OCI-LY3 (cell line): ENCODE results near the gene RSPH3.
A peak's percentile ranks its signal among the peaks of the same experiment; 100 is the strongest.

Source experiments
- H2AFZ ChIP-seq: fragments of 200-600, 300-600 bp; shearing (Covaris generic); 2 replicates; pipeline ENCODE4 v1.6.0; 2014; ENCODE audit warnings: antibody characterized with exemption, low read depth, low read length
- H3K27ac ChIP-seq: fragments of 200-600, 300-600 bp; sonication (generic); 2 replicates; pipeline ENCODE4 v1.5.1; 2014; ENCODE audit warnings: mild to moderate bottlenecking, low read length, moderate library complexity, mixed read lengths
- H3K27me3 ChIP-seq: fragments of 200-600, 300-600 bp; sonication (generic); 2 replicates; pipeline ENCODE4 v1.6.1; 2014; ENCODE audit warnings: low read depth, low read length, mixed read lengths
- H3K36me3 ChIP-seq: fragments of 200-600, 300-600 bp; sonication (generic); replicated peaks from 2 replicates; pipeline ENCODE3; 2014; ENCODE audit warnings: low read depth, low read length, mixed read lengths
- H3K4me1 ChIP-seq: fragments of 300-600, 200-600 bp; sonication (generic); 2 replicates; pipeline ENCODE4 v1.6.1; 2014; ENCODE audit warnings: low read length, mixed read lengths
- H3K4me2 ChIP-seq: fragments of 200-600, 300-600 bp; sonication (generic); 2 replicates; pipeline ENCODE4 v1.6.1; 2014; ENCODE audit warnings: low read length, mixed read lengths
- H3K4me3 ChIP-seq: fragments of 300-600, 200-600 bp; sonication (generic); 2 replicates; pipeline ENCODE4 v1.5.1; 2014; ENCODE audit warnings: antibody characterized with exemption, mild to moderate bottlenecking, low read length, moderate library complexity
- H3K79me2 ChIP-seq: fragments of 300-600, 200-600 bp; shearing (Covaris generic); 2 replicates; pipeline ENCODE4 v1.6.1; 2014; ENCODE audit warnings: mild to moderate bottlenecking, low read length, mixed read lengths
- H3K9ac ChIP-seq: fragments of 300-600, 200-600 bp; shearing (Covaris generic); 2 replicates; pipeline ENCODE4 v1.6.0; 2014; ENCODE audit warnings: mild to moderate bottlenecking, low read length, moderate library complexity
- H3K9me3 ChIP-seq: fragments of 200-600, 300-600 bp; shearing (Covaris generic); 2 replicates; pipeline ENCODE4 v1.6.1; 2014; ENCODE audit warnings: low read length, mixed read lengths; ENCODE audit not compliant: insufficient read depth
- H4K20me1 ChIP-seq: fragments of 200-600, 300-600 bp; sonication (generic); 2 replicates; pipeline ENCODE4 v1.6.1; 2016; ENCODE audit warnings: low read length, mixed read lengths; ENCODE audit not compliant: insufficient read depth
- EZH2phosphoT487 ChIP-seq: fragments of 200-600 bp; shearing (Covaris generic); IDR thresholded peaks from 2 replicates; pipeline ENCODE4 v1.6.1; 2018; ENCODE audit warnings: antibody characterized with exemption, mixed run types, low read depth
- TF ChIP-seq, protein P1 (sequence below): fragments of 200-600, 300-600 bp; sonication (generic); IDR thresholded peaks from 2 replicates; pipeline ENCODE4 v1.5.1; 2014; ENCODE audit warnings: antibody characterized with exemption, low read length, low read depth

The RSPH3 gene

DNA sequence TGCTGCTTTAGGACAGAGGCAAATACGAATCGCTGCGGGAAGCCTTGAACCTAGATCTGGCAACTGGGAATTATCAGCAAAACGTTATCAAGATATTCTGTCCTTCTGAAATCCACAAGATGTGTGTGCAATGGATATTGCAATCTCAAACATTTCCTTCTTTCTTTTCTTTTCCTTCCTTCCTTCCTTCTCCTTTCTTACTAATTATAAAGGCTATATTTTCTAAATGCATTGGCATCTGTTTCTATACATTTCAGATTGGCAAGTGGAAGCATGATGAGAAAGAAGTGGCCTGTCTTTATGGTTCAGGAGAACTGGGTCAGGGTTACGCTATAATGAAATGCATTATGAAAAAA is 42.8 kb upstream of the RSPH3 start:
- Histone ChIP-seq H3K4me1 (peaks cover 66% of the 10 kb centered on the region), H3K27ac (peak overlapping the region; percentile 100), H3K27me3 (no peaks in the 10 kb centered on the region), H3K36me3 (peaks cover 48% of the 10 kb centered on the region), H3K79me2 (peaks cover 47% of the 10 kb centered on the region), H4K20me1 (no peaks in the 10 kb centered on the region), H3K4me3 (peak overlapping the region; percentile 90), H3K9ac (peak overlapping the region; percentile 91), H3K4me2 (peak overlapping the region; percentile 94), H3K9me3 (no peaks in the 10 kb centered on the region), H2AFZ (no peak overlapping the region)
- TF ChIP-seq EZH2phosphoT487, result no peak
- TF ChIP-seq, protein P1, sequence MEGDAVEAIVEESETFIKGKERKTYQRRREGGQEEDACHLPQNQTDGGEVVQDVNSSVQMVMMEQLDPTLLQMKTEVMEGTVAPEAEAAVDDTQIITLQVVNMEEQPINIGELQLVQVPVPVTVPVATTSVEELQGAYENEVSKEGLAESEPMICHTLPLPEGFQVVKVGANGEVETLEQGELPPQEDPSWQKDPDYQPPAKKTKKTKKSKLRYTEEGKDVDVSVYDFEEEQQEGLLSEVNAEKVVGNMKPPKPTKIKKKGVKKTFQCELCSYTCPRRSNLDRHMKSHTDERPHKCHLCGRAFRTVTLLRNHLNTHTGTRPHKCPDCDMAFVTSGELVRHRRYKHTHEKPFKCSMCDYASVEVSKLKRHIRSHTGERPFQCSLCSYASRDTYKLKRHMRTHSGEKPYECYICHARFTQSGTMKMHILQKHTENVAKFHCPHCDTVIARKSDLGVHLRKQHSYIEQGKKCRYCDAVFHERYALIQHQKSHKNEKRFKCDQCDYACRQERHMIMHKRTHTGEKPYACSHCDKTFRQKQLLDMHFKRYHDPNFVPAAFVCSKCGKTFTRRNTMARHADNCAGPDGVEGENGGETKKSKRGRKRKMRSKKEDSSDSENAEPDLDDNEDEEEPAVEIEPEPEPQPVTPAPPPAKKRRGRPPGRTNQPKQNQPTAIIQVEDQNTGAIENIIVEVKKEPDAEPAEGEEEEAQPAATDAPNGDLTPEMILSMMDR, result no peak

DNA sequence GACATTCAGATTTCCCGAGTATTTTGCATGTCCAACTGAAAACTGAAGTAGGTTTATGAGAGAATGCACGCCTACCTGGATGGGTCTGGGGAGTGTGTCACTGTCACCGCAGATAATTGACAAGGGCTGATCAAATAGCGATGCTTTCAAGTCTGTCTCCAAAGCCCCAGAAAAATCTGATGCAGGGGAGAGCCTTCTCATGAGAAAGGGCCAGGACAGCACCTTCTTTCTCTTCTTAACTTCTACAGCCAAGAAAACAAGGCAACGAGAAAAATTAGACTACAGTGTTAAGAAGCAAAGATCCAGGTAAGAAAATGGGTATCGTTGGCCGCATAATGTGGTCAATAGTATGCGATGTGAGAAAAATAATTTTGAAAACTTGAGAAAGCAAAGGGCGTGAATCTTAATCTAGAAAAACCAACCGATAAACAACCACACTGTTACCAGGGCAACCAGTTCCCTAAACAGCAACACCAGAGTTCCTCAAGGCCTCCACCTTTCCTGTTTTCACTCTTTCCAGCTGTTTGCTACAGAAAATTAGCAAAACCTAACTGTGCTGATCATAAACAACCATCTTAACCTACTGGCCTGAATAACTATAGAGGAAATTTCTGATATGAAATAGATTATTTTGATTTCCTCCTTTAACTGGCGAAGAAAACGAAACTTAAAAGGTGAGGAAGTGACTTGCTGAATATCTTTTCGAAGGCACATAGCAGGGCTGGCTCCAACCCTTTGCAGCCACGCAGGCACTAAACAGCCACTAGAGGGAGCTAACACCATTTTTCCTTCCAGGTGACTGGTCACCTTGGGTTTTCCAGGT is 42.2 kb upstream of the RSPH3 start:
- H3K27me3 ChIP-seq, result no peaks in the 10 kb centered on the region
- no peaks in the 10 kb centered on the region for H4K20me1 ChIP-seq
- peak overlapping the region; percentile 94 for H3K4me2 ChIP-seq
- peaks cover 54% of the 10 kb centered on the region for H3K36me3 ChIP-seq
- H3K4me1 ChIP-seq, result peaks cover 68% of the 10 kb centered on the region
- peak overlapping the region; percentile 100 for H3K27ac ChIP-seq
- peaks cover 53% of the 10 kb centered on the region for H3K79me2 ChIP-seq
- peak overlapping the region; percentile 90 for H3K4me3 ChIP-seq
- no peak for TF ChIP-seq EZH2phosphoT487
- TF ChIP-seq, protein P1, result peak; percentile 89
- H2AFZ ChIP-seq, result no peak overlapping the region
- H3K9me3 ChIP-seq, result no peaks in the 10 kb centered on the region
- peak overlapping the region; percentile 91 for H3K9ac ChIP-seq

DNA sequence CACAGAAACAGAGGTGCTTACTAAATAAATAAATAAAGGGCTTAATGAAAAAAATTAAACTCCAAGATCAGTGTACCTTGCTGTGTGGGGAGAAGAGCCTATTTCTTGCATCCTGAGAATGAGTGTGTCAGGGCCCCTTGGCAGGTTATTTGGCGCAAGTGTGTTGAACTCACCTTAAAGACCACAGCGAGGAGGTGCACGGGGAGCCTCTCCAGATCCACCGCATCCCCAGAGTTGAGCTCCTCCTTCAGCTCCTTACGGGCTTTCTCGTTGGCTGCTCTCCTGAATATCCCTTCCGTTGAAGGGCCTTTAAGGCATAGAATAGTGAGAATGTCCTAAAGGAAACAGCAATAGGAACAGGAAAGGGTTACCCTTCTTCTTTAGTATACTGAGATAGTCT is 41.2 kb upstream of the RSPH3 start:
- peaks cover 62% of the 10 kb centered on the region for H3K36me3 ChIP-seq
- peak overlapping the region; percentile 100 for H3K27ac ChIP-seq
- no peaks in the 10 kb centered on the region for H3K9me3 ChIP-seq
- TF ChIP-seq, protein P1, result no peak
- no peak for TF ChIP-seq EZH2phosphoT487
- H3K9ac ChIP-seq, result peak overlapping the region; percentile 91
- H3K79me2 ChIP-seq, result peaks cover 63% of the 10 kb centered on the region
- peak overlapping the region; percentile 90 for H3K4me3 ChIP-seq
- H3K27me3 ChIP-seq, result no peaks in the 10 kb centered on the region
- H3K4me1 ChIP-seq, result peaks cover 78% of the 10 kb centered on the region
- no peak overlapping the region for H2AFZ ChIP-seq
- peak overlapping the region; percentile 94 for H3K4me2 ChIP-seq
- 0 out of 2 replicates have a peak, but pooled peaks cover 3% of the 10 kb centered on the region for H4K20me1 ChIP-seq

DNA sequence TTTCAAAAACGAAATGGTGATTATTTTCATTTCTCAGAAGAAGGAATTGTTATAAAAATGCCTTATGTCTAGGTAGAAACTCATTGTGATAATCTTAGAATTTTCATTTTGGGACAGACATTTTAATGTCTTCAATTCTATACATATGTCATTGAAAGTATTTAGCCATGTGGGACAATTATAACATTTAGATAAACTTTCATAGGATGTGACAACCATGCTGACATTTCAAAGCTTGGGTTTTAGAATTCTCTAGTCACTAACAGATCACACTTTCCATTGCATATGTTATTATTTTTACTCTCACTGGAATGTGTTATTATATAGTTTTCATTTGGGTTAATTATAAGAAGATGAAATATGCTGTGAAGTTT is 39.9 kb upstream of the RSPH3 start:
- Histone ChIP-seq H2AFZ (no peak overlapping the region), H3K9ac (peak overlapping the region; percentile 91), H3K36me3 (peaks cover 75% of the 10 kb centered on the region), H3K4me3 (peak overlapping the region; percentile 90), H3K4me2 (peak overlapping the region; percentile 94), H3K79me2 (peaks cover 73% of the 10 kb centered on the region), H3K4me1 (peaks cover 79% of the 10 kb centered on the region), H3K27me3 (no peaks in the 10 kb centered on the region), H3K27ac (peak overlapping the region; percentile 100), H3K9me3 (no peaks in the 10 kb centered on the region), H4K20me1 (peaks cover 15% of the 10 kb centered on the region)
- TF ChIP-seq, protein P1, result no peak
- no peak for TF ChIP-seq EZH2phosphoT487
